OCI-LY3 (cell line): ENCODE results near the gene IZUMO4.

Experiments used
- H2AFZ ChIP-seq: fragments of 200-600, 300-600 bp; shearing (Covaris generic); 2 replicates; pipeline ENCODE4 v1.6.0; 2014; ENCODE audit warnings: antibody characterized with exemption, low read depth, low read length
- H3K27ac ChIP-seq: fragments of 200-600, 300-600 bp; sonication (generic); 2 replicates; pipeline ENCODE4 v1.5.1; 2014; ENCODE audit warnings: mild to moderate bottlenecking, low read length, moderate library complexity, mixed read lengths
- H3K27me3 ChIP-seq: fragments of 200-600, 300-600 bp; sonication (generic); 2 replicates; pipeline ENCODE4 v1.6.1; 2014; ENCODE audit warnings: low read depth, low read length, mixed read lengths
- H3K36me3 ChIP-seq: fragments of 200-600, 300-600 bp; sonication (generic); replicated peaks from 2 replicates; pipeline ENCODE3; 2014; ENCODE audit warnings: low read depth, low read length, mixed read lengths
- H3K4me1 ChIP-seq: fragments of 300-600, 200-600 bp; sonication (generic); 2 replicates; pipeline ENCODE4 v1.6.1; 2014; ENCODE audit warnings: low read length, mixed read lengths
- H3K4me2 ChIP-seq: fragments of 200-600, 300-600 bp; sonication (generic); 2 replicates; pipeline ENCODE4 v1.6.1; 2014; ENCODE audit warnings: low read length, mixed read lengths
- H3K4me3 ChIP-seq: fragments of 300-600, 200-600 bp; sonication (generic); 2 replicates; pipeline ENCODE4 v1.5.1; 2014; ENCODE audit warnings: antibody characterized with exemption, mild to moderate bottlenecking, low read length, moderate library complexity
- H3K79me2 ChIP-seq: fragments of 300-600, 200-600 bp; shearing (Covaris generic); 2 replicates; pipeline ENCODE4 v1.6.1; 2014; ENCODE audit warnings: mild to moderate bottlenecking, low read length, mixed read lengths
- H3K9ac ChIP-seq: fragments of 300-600, 200-600 bp; shearing (Covaris generic); 2 replicates; pipeline ENCODE4 v1.6.0; 2014; ENCODE audit warnings: mild to moderate bottlenecking, low read length, moderate library complexity
- H3K9me3 ChIP-seq: fragments of 200-600, 300-600 bp; shearing (Covaris generic); 2 replicates; pipeline ENCODE4 v1.6.1; 2014; ENCODE audit warnings: low read length, mixed read lengths; ENCODE audit not compliant: insufficient read depth
- H4K20me1 ChIP-seq: fragments of 200-600, 300-600 bp; sonication (generic); 2 replicates; pipeline ENCODE4 v1.6.1; 2016; ENCODE audit warnings: low read length, mixed read lengths; ENCODE audit not compliant: insufficient read depth
- EZH2phosphoT487 ChIP-seq: fragments of 200-600 bp; shearing (Covaris generic); IDR thresholded peaks from 2 replicates; pipeline ENCODE4 v1.6.1; 2018; ENCODE audit warnings: antibody characterized with exemption, mixed run types, low read depth
- TF ChIP-seq, protein P1 (sequence below): fragments of 200-600, 300-600 bp; sonication (generic); IDR thresholded peaks from 2 replicates; pipeline ENCODE4 v1.5.1; 2014; ENCODE audit warnings: antibody characterized with exemption, low read length, low read depth

IZUMO4 gene

DNA sequence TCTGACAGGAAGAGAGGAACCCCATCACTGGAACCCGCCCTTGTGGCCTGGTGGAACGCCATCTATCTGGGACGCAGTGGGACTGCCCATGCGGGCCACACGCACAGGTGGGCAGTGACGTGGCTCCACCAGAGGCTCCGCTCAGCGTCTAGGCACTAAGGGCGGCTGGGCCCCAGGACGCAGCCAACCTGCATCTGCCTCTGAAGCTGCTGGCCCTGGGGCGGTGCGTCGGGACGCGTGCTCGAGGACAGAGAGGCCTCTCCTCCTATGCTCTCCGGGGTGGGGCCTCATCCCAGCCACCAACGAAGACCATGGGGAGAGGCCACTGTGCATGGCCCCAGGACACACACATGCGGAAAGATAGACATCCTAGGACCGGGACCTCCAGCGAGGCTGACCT is 18.1 kb downstream of the IZUMO4 start:
- Histone ChIP-seq H3K4me1 (no peaks in the 10 kb centered on the region), H3K27me3 (no peaks in the 10 kb centered on the region), H3K9me3 (no peaks in the 10 kb centered on the region), H2AFZ (no peak overlapping the region), H3K4me3 (no peak overlapping the region), H3K4me2 (no peak overlapping the region), H3K9ac (no peak overlapping the region), H3K27ac (no peak overlapping the region), H3K36me3 (peaks cover 73% of the 10 kb centered on the region), H3K79me2 (no peaks in the 10 kb centered on the region), H4K20me1 (no peaks in the 10 kb centered on the region)
- TF ChIP-seq, protein P1, sequence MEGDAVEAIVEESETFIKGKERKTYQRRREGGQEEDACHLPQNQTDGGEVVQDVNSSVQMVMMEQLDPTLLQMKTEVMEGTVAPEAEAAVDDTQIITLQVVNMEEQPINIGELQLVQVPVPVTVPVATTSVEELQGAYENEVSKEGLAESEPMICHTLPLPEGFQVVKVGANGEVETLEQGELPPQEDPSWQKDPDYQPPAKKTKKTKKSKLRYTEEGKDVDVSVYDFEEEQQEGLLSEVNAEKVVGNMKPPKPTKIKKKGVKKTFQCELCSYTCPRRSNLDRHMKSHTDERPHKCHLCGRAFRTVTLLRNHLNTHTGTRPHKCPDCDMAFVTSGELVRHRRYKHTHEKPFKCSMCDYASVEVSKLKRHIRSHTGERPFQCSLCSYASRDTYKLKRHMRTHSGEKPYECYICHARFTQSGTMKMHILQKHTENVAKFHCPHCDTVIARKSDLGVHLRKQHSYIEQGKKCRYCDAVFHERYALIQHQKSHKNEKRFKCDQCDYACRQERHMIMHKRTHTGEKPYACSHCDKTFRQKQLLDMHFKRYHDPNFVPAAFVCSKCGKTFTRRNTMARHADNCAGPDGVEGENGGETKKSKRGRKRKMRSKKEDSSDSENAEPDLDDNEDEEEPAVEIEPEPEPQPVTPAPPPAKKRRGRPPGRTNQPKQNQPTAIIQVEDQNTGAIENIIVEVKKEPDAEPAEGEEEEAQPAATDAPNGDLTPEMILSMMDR = no peak
- TF ChIP-seq EZH2phosphoT487 = no peak

DNA sequence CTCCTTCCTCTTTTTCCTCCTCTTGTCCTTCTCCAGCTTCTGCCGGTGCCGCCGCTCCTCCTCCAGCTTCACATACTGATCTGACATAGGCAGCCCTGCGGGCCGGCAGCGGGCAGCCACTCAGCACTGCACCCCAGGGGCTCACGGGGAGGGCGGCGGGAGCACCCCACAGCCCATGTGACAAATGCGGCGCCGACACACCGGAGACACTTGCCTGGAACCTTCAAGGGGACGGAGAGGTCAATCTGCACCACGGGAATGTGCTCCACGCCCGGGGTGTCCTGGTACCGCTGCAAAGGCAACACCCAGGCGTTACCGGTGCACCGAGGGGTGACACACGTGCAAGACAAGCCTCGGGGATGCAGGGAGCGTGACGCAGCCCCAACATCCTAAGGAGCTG is 18.6 kb downstream of the IZUMO4 start:
- Histone ChIP-seq H3K9me3 (no peaks in the 10 kb centered on the region), H4K20me1 (no peaks in the 10 kb centered on the region), H2AFZ (no peak overlapping the region), H3K27ac (no peak overlapping the region), H3K79me2 (no peaks in the 10 kb centered on the region), H3K27me3 (no peaks in the 10 kb centered on the region), H3K4me1 (no peaks in the 10 kb centered on the region), H3K4me3 (no peak overlapping the region), H3K9ac (no peak overlapping the region), H3K36me3 (peaks cover 74% of the 10 kb centered on the region), H3K4me2 (no peak overlapping the region)
- TF ChIP-seq EZH2phosphoT487 = no peak
- TF ChIP-seq, protein P1 = no peak

DNA sequence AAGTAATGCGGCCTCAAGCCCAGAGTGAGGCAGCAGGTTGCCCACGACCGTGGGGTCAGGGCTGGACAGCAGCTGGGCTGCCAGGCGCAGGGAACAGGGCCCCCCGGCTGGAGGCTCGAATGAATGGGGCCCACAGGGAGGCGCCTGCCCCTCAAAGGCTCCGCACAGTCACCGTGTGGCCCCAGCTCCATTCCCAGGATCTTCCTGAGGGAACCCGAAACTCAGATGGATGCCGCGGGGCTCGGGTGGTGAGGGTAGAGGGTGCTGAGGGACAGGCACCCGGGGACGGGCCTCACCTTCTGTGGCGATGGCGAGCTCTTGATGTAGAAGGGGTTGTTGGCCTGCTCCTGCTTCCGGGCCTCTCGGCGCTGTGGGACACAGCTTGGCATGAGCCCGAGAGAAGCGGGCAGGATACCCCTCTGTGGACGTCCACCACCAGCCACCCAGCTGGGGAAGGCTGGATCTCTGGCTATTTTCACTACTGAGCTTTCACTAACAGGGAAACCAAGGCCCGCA is 19.3 kb downstream of the IZUMO4 start:
- TF ChIP-seq, protein P1 = no peak
- TF ChIP-seq EZH2phosphoT487 = no peak
- H3K4me3 ChIP-seq = no peak overlapping the region
- no peaks in the 10 kb centered on the region for H3K4me1 ChIP-seq
- no peaks in the 10 kb centered on the region for H3K79me2 ChIP-seq
- no peaks in the 10 kb centered on the region for H3K9me3 ChIP-seq
- H3K4me2 ChIP-seq = no peak overlapping the region
- peaks cover 74% of the 10 kb centered on the region for H3K36me3 ChIP-seq
- H3K9ac ChIP-seq = no peak overlapping the region
- no peak overlapping the region for H2AFZ ChIP-seq
- H3K27ac ChIP-seq = no peak overlapping the region
- H4K20me1 ChIP-seq = no peaks in the 10 kb centered on the region
- no peaks in the 10 kb centered on the region for H3K27me3 ChIP-seq

DNA sequence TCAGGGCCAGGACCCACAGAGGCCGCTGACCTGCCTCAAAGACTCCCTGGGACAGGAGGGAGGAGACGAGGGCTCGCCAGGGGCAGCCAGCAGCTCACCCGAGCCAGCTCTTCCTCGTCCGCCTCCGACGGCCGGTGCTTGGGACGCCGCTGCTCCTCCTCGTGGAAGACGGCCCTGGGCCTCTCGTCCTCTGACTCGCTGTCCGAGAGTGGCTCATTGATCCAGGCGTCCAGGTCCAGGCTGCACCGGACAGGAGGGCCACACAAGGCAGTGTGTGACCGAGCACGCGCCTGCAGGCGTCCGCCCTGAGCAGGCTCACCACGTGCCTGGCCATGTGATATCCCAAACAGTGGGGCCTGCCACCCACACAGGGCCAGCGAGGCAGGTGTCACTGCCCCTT is 19.8 kb downstream of the IZUMO4 start:
- TF ChIP-seq, protein P1 = no peak
- TF ChIP-seq EZH2phosphoT487 = no peak
- Histone ChIP-seq H2AFZ (no peak overlapping the region), H3K79me2 (no peaks in the 10 kb centered on the region), H3K4me2 (no peak overlapping the region), H3K27me3 (no peaks in the 10 kb centered on the region), H3K36me3 (peaks cover 74% of the 10 kb centered on the region), H3K4me1 (no peaks in the 10 kb centered on the region), H3K4me3 (no peak overlapping the region), H3K27ac (no peak overlapping the region), H3K9me3 (no peaks in the 10 kb centered on the region), H4K20me1 (no peaks in the 10 kb centered on the region), H3K9ac (no peak overlapping the region)
